Motor neuron (in vitro differentiated cells): ENCODE data around the gene PPM1K. TPM values are rescaled to one million over a fixed set of nuclear protein-coding genes. Genes with fewer than 3 reads are reported as not detected.

ENCODE experiments used
- ATAC-seq, 8 experiments: fragments of 200-7000 bp; cut with Tn5 transposase; replicated peaks in 6 of 8; 2 replicates each; pipeline ENCODE4 v1.8.0; 2021; ENCODE audit warnings: mild to moderate bottlenecking in 8 of 8, moderate library complexity in 8 of 8
- H3K27ac ChIP-seq, 2 donors: fragments of 250-450 bp; sonication (Bioruptor Pico); 2 replicates each; pipeline ENCODE4 v1.9.0; 2021; ENCODE audit warnings: antibody characterized with exemption in 2 of 2, mild to moderate bottlenecking in 2 of 2, moderate library complexity in 1 of 2
- H3K4me1 ChIP-seq, 2 donors: fragments of 250-450 bp; sonication (Bioruptor Pico); replicated peaks in 1 of 2; 2 replicates each; pipeline ENCODE4 v1.6.1; 2021; ENCODE audit warnings: antibody characterized with exemption in 2 of 2, mild to moderate bottlenecking in 2 of 2, moderate library complexity in 1 of 2
- H3K4me3 ChIP-seq, 5 donors: fragments of 250-450 bp; sonication (Bioruptor Pico); 2 replicates each; pipeline ENCODE4 v1.9.0; 2021; ENCODE audit warnings: antibody characterized with exemption in 5 of 5, mild to moderate bottlenecking in 5 of 5, moderate library complexity in 4 of 5
- WGBS, 10 experiments: fragments of 450-650 bp; shearing (Covaris generic); methylation state at CpG; one replicate each; pipeline ENCODE4 v1.0.0; 2022; 5-methylcytosine and 5-hydroxymethylcytosine counted together
- in situ Hi-C, 9 experiments: fragments of 400-800 bp; cut with MboI; loops; one replicate each; pipeline ENCODE4 v1.15.0; 2021; ENCODE audit warnings: low sequenced_read_pairs in 9 of 9, low pct_unique_long_range_greater_than_20kb in 2 of 9; ENCODE audit not compliant: unreplicated experiment in 9 of 9
- total RNA-seq, 8 experiments: library from RNA; unstranded; fragments of 300-600 nt; gene quantifications; 2 replicates each; pipeline versions ENCODE4 v1.2.3 to v1.2.4, GENCODE V29; 2022

The PPM1K gene
- total RNA-seq, 8 experiments from 2014 or later, result 14.6 to 46.3 (median 32.4) TPM

DNA sequence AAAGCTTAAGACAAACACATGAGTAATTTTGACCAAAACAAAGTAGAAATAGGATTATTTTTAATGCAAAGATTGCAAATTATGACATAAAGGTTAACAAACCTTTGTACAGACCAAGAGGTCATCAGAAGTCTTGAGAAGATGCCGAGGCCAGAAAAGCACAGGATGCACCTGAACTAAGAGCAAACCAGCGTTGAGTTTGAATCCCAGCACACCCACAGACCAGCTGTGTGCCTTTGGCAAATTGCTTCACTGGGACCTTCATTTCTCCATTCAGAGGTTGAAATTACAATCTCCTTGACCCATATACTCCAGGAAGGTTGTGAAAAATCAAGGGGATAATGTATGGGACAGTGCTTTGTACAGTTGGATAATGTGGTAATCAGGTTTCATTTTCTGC lies 56.6 kb downstream of the PPM1K start:
- Histone ChIP-seq H3K27ac (no peak overlapping the region), H3K4me1 (no peaks in the 10 kb centered on the region), H3K4me3 (no peak overlapping the region)
- in situ Hi-C loops, result loop anchor here in 3 of 9 experiments (10.0 to 25.0 kb wide), 3 partner anchors 135 to 287 kb away; partner anchors contain the start of gene PYURF (in 1 of the 3)
- no peak for ATAC-seq
- 88 to 100% (median 92%) methylated on average over 1 to 2 of the region's 2 CpGs; no CpG with 5 or more reads in 5 of the 10 experiments for WGBS, 10 experiments

DNA sequence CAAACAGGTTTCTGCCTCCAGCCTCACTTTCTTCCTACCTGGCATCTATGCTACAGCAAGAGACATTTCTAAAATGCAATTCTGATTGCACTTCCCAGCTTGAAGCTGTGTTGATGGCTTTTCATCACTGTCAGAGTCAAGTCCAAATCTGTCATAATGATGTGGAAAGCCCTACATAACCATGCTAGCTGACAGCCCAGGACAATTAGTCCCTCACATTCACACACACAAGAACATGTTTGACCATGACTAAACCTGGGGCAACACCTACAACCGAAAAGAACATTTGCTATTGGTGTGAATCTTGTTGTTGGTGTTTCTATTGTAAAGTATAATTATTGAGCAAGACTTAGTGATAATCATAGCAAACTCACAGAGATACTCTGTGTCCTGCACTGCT lies 58.2 kb downstream of the PPM1K start:
- ATAC-seq, result no peak
- WGBS, 10 experiments, result 0 to 100% (median 83%) methylated on average over 1 of the region's 1 CpG; no CpG with 5 or more reads in 3 of the 10 experiments
- H3K27ac ChIP-seq, result no peak overlapping the region
- no peak overlapping the region for H3K4me3 ChIP-seq
- no peaks in the 10 kb centered on the region for H3K4me1 ChIP-seq
- in situ Hi-C loops, result loop anchor here in 3 of 9 experiments (10.0 to 25.0 kb wide), 3 partner anchors 136 to 289 kb away; partner anchors contain the start of gene PYURF (in 1 of the 3)

DNA sequence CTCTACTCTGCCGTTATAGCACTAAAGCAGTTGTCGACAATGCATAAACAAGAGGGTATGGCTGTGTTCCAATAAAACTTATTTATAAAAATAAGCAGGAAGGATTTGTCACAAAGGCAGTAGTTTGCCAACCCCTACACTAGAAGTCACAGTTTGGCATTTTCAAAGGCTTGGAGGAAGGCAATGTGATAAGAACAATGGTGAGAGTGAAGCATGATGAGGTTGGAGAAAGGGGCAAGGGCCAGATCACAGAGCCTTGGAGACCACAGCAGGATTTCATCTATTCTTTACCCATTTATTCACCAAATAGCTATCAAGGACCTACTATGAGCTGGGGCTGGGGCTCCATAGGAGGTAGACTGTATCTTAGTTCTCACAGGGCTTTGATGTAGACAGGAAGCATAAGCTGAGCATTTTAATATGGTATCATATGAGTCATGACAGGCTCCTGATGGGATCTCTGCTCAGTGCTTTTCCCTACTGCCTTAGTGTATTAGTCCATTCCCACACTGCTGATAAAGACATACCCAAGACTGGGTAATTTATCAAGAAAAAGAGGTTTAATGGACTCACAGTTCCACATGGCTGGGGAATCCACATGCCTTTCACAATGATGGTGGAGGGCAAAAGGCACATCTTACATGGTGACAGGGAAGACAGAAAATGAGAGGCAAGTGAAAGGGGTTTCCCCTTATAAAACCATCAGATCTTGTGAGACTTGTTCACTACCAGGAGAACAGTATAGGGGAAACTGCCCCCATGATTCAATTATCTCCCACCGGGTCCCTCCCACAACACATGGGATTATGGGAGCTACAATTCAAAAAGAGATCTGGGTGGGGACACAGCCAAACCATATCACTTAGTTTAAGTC lies 58.9 kb downstream of the PPM1K start:
- Histone ChIP-seq H3K27ac (no peak overlapping the region), H3K4me3 (no peak overlapping the region), H3K4me1 (no peaks in the 10 kb centered on the region)
- in situ Hi-C loops, result loop anchor here in 3 of 9 experiments (10.0 to 25.0 kb wide), 3 partner anchors 137 to 289 kb away; partner anchors contain the start of gene PYURF (in 1 of the 3)
- WGBS, 10 experiments, result 14 to 100% (median 80%) methylated on average over 1 to 3 of the region's 3 CpGs; no CpG with 5 or more reads in 2 of the 10 experiments
- peak in 1 of 8 experiments; percentile 28 for ATAC-seq

DNA sequence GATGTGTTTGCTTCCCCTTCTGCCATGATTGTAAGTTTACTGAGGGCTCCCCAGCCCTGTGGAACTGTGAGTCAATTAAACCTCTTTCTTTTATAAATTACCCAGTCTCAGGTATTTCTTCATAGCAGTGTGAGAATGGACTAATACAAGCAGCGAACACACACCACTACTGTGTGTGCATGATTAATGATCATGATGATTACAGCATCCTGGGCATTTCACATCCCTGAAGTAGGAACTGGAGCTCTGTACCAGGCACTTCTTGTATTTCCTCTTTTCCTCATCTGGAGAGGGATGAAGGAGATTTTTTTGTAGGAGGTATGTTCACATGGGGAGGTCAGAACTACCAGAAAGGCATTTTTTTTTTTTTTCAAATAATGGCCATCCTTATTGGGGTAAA lies 60.8 kb downstream of the PPM1K start:
- in situ Hi-C loops, result loop anchor here in 7 of 9 experiments (10.0 to 25.0 kb wide), 5 partner anchors 186 to 536 kb away; partner anchors contain the start of gene PYURF (in 1 of the 7)
- no peak overlapping the region for H3K27ac ChIP-seq
- WGBS, 10 experiments, result 80 to 100% (median 100%) methylated on average over 1 of the region's 1 CpG; no CpG with 5 or more reads in 6 of the 10 experiments
- ATAC-seq, result no peak
- H3K4me1 ChIP-seq, result peaks cover 0 to 2% of the 10 kb centered on the region in 2 donors
- no peak overlapping the region for H3K4me3 ChIP-seq

DNA sequence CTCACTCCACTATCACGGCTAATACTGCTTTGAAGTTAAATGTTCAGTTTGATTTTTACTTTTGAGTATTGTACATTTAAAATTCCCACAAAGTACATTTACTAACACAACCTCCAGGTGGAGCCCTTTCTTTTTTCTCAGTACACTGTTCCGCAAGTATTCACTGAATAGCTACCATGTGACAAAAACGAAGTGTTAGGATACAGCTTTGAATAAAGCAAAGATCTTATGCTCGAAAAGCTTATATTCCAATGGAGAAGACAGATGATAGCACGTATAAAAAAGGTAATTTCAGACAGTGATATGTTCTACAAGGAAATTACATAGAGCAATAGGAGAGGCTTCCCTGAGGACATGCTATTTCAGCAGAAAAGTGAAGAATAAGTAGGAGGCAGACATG lies 65.3 kb downstream of the PPM1K start:
- peak; percentile 43 to 82 (median 59) for ATAC-seq
- no peak overlapping the region for H3K4me3 ChIP-seq
- in situ Hi-C loops, result loop anchor here in 8 of 9 experiments (10.0 to 25.0 kb wide), 7 partner anchors 182 to 532 kb away; partner anchors contain the start of gene PYURF (in 1 of the 8)
- no peak overlapping the region for H3K27ac ChIP-seq
- WGBS, 10 experiments, result 0 to 18% (median 7%) methylated on average over 3 to 5 of the region's 5 CpGs
- peaks cover 0 to 2% of the 10 kb centered on the region in 2 donors for H3K4me1 ChIP-seq

DNA sequence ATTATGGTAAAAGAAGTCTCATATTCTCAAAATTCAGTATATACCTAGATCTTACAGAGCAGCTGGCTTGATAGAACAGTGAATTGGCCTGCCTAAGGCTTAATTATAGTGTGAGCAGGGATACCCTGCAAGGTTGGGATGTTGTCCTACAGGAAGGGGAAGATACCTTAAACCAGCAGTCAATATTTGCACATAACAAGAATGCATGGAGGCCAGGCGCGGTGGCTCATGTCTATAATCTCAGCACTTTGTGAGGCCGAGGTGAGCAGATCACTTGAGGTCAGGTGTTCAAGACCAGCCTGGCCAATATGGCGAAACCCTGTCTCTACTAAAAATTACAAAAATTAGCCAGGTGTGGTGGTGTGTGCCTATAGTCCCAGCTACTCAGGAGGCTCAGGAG lies 67.2 kb downstream of the PPM1K start:
- peaks cover 0 to 2% of the 10 kb centered on the region in 2 donors for H3K4me1 ChIP-seq
- WGBS, 10 experiments, result 75 to 100% (median 85%) methylated on average over 1 to 4 of the region's 4 CpGs; no CpG with 5 or more reads in 1 of the 10 experiments
- no peak overlapping the region for H3K4me3 ChIP-seq
- ATAC-seq, result no peak
- in situ Hi-C loops, result loop anchor here in 8 of 9 experiments (10.0 to 25.0 kb wide), 7 partner anchors 180 to 530 kb away; partner anchors contain the start of gene PYURF (in 1 of the 8)
- no peak overlapping the region for H3K27ac ChIP-seq

DNA sequence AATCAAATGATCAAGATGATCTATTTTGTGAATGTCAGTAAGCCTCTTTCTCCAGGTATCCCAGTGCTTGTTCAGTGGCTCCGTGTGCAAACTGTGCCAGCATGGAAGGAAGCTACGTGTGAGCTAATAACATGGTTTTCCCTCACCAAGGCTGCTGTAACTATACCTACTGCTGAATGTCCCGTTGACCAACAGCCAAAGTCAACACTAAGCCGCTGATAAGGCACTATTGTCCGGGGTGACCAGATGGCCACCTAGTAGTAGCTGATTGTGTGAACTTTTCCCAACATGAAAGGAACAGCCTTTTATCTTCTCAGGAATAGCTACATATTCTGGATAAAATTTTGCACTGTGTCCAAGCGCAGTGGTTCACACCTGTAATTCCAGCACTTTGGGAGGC lies 68.0 kb downstream of the PPM1K start:
- in situ Hi-C loops, result loop anchor here in 8 of 9 experiments (10.0 to 25.0 kb wide), 7 partner anchors 179 to 529 kb away; partner anchors contain the start of gene PYURF (in 1 of the 8)
- ATAC-seq, result no peak
- WGBS, 10 experiments, result 50 to 100% (median 93%) methylated on average over 1 to 6 of the region's 6 CpGs; no CpG with 5 or more reads in 3 of the 10 experiments

DNA sequence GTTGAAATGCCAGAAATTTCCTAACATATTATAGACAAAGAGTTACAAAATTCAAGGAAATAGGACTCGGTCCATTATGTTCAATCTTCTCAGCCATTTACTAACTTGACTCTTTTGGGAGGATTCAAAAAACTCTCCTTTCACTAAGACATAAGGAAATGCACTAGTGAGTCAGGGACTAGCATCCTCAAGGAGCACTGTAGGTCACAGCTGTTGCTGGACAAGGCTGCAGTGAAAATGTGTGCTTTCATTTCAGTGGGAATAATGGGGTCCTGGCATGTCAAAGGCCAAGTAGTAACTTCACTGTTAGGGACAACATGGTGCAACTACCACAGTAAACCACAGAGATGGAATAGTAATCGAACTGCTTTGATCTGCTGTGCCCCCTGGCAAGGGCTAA lies 69.0 kb downstream of the PPM1K start:
- in situ Hi-C loops, result loop anchor here in 8 of 9 experiments (10.0 to 25.0 kb wide), 7 partner anchors 178 to 528 kb away; partner anchors contain the start of gene PYURF (in 1 of the 8)
- H3K4me3 ChIP-seq, result no peak overlapping the region
- H3K4me1 ChIP-seq, result peaks cover 0 to 2% of the 10 kb centered on the region in 2 donors
- ATAC-seq, result no peak
- H3K27ac ChIP-seq, result no peak overlapping the region
- 10 to 92% (median 73%) methylated on average over 1 to 2 of the region's 2 CpGs; no CpG with 5 or more reads in 2 of the 10 experiments for WGBS, 10 experiments

More for the DNA sequence above, 68.0 kb downstream of the PPM1K start:
- peaks cover 0 to 2% of the 10 kb centered on the region in 2 donors for H3K4me1 ChIP-seq
- no peak overlapping the region for H3K27ac ChIP-seq
- no peak overlapping the region for H3K4me3 ChIP-seq

DNA sequence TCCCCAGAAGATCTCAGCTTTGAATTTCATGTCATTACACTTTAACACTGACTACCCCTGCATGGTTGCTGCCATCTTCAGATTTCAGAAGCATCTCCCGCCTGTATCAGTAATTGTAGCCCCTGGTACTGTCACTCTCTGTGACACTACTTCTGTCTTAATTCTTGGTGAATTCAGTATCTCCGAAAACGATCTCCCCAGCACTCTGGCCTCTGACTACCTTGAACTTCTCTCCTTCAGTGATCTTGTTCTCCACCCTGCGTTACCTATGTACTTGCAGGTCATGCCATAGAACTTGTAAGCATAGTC lies 72.2 kb downstream of the PPM1K start:
- no peaks in the 10 kb centered on the region for H3K4me1 ChIP-seq
- no peak for ATAC-seq
- no peak overlapping the region for H3K4me3 ChIP-seq
- no peak overlapping the region for H3K27ac ChIP-seq
- WGBS, 10 experiments, result 23 to 89% (median 51%) methylated on average over 1 to 4 of the region's 4 CpGs
- in situ Hi-C loops, result loop anchor here in 8 of 9 experiments (10.0 to 25.0 kb wide), 7 partner anchors 175 to 525 kb away; partner anchors contain the start of gene PYURF (in 1 of the 8)

DNA sequence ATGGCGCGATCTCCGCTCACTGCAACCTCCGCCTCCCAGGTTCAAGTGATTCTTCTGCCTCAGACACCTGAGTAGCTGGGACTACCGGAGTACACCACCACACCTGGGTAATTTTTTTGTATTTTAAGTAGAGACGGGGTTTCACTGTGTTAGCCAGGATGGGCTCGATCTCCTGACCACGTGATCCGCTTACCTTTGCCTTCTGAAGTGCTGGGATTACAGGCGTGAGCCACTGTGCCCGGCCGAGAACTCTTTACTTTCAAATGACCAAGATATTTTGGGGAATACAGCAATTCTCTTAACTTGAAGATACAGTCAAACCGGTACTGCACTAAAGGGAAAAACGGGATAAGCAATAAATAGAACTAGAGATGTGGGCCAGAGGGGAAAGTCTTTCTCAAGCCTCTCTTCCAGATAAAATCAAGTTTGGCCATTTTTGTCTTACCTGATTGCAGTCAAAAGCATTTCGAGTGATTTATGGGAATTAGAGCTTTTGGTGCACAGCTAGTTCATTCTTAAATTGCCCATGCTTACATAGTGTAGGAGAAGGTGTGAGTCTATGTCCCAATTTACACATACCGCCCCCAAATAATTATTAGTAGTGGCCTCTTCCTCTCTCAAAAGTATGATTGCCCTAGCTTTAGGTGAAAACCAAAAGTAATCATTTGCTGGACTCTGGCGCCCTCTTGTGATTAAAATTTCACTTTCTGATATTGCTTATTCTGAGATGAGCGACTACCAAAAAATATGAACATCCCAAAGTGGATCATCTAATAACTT lies 72.7 kb downstream of the PPM1K start:
- ATAC-seq, result peak in 7 of 8 experiments; percentile 33 to 69 (median 52)
- in situ Hi-C loops, result loop anchor here in 8 of 9 experiments (10.0 to 25.0 kb wide), 7 partner anchors 174 to 524 kb away; partner anchors contain the start of gene PYURF (in 1 of the 8)
- H3K4me3 ChIP-seq, result no peak overlapping the region
- H3K4me1 ChIP-seq, result no peaks in the 10 kb centered on the region
- H3K27ac ChIP-seq, result no peak overlapping the region
- 0 to 90% (median 37%) methylated on average over 2 to 11 of the region's 18 CpGs for whole genome bisulfite sequencing, 10 experiments

DNA sequence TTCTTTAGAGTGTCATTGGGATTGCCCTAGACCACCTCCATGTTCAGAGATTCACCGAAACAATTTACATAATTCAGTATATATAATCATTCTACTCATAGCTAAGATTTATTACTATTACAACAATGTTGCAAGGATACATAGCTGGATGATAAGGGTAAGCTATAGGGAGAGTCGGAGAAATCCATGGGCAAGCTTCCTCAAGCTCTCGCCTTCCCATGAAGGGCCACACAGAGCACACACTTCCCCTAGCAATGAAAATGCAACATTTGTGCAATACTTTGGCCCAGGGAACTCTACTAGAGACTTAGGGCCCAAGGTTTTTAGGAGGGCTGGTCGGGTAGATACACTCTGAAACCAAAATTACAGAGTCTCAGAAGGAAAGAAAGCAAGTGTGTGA lies 76.2 kb downstream of the PPM1K start:
- ATAC-seq, result no peak
- WGBS, 10 experiments, result 42 to 100% (median 65%) methylated on average over 1 to 4 of the region's 4 CpGs; no CpG with 5 or more reads in 1 of the 10 experiments
- in situ Hi-C loops, result loop anchor here in 7 of 9 experiments (10.0 to 25.0 kb wide), 5 partner anchors 153 to 521 kb away; partner anchors contain the start of gene PYURF (in 1 of the 7)
- H3K4me1 ChIP-seq, result no peaks in the 10 kb centered on the region
- no peak overlapping the region for H3K4me3 ChIP-seq
- no peak overlapping the region for H3K27ac ChIP-seq
